Gastroesophageal sphincter (tissue), 4 donors: ENCODE results near the gene DGUOK. TPM values are rescaled to one million over a fixed set of nuclear protein-coding genes. Genes with fewer than 3 reads are reported as not detected.

ENCODE experiments used
- ATAC-seq: fragments of 150-250 bp; one replicate; pipeline ENCODE4 v1.9.1; 2016; ENCODE audit warnings: mild to moderate bottlenecking, moderate library complexity
- H3K27ac ChIP-seq, 4 donors: fragments of 200-600 bp; sonication (generic) in 3 of 4; 1 replicate in 3 of 4; 2 replicates in 1 of 4; pipeline ENCODE4 v1.5.1; 2016 to 2019
- H3K27me3 ChIP-seq: fragments of 200-600 bp; sonication (generic); one replicate; pipeline ENCODE4 v1.5.1; 2019
- H3K36me3 ChIP-seq, 2 donors: fragments of 200-600 bp; sonication (generic); one replicate each; pipeline ENCODE4 v1.5.1; 2019; ENCODE audit warnings: control low read depth in 1 of 2
- H3K4me1 ChIP-seq, 3 donors: fragments of 200-600 bp; sonication (generic); 1 replicate in 2 of 3; 2 replicates in 1 of 3; pipeline ENCODE4 v1.5.1; 2016 to 2019; ENCODE audit warnings: control low read depth in 2 of 3
- H3K4me3 ChIP-seq, 2 donors: fragments of 200-600 bp; sonication (generic); one replicate each; pipeline ENCODE4 v1.5.1; 2019; ENCODE audit warnings: mild to moderate bottlenecking in 1 of 2, moderate library complexity in 1 of 2
- H3K9me3 ChIP-seq, 3 donors: fragments of 200-600 bp; sonication (generic); one replicate each; pipeline ENCODE4 v1.5.1; 2017 to 2019; ENCODE audit warnings: control low read depth in 2 of 3
- EP300 ChIP-seq: sonication (generic); formaldehyde crosslinking; IDR thresholded peaks from one replicate; pipeline ENCODE4 v1.6.1; 2017; ENCODE audit warnings: antibody characterized with exemption, mild to moderate bottlenecking
- POLR2A ChIP-seq, 2 donors: fragments of 450-650 bp; IDR thresholded peaks; one replicate each; pipeline ENCODE4 v1.6.1; 2017; ENCODE audit warnings: antibody characterized with exemption in 2 of 2, mild to moderate bottlenecking in 2 of 2, moderate library complexity in 1 of 2
- POLR2AphosphoS5 ChIP-seq: sonication (generic); formaldehyde crosslinking; IDR thresholded peaks from one replicate; pipeline ENCODE4 v1.6.1; 2017; ENCODE audit warnings: antibody characterized with exemption
- WGBS, 2 donors: methylation state at CpG; one replicate each; pipeline ENCODE4 v1.1.5; 2018; ENCODE audit warnings: low coverage in 1 of 2; 5-methylcytosine and 5-hydroxymethylcytosine counted together
- total RNA-seq, 4 donors: library from RNA; depleted of rRNA; stranded (reverse); fragments of >200 nt; gene quantifications; one replicate each; pipeline ENCODE4 v1.1.0, GENCODE V29; 2016
- TF ChIP-seq, protein P1 (sequence below), 4 experiments: fragments of 200-600 bp in 2 of 4; fragments of 450-650 bp in 2 of 4; sonication (generic) in 1 of 4; IDR thresholded peaks; one replicate each; pipeline ENCODE4 v1.5.1; 2017 to 2019; ENCODE audit warnings: antibody characterized with exemption in 4 of 4, mild to moderate bottlenecking in 2 of 4, moderate library complexity in 2 of 4

The DGUOK gene
- total RNA-seq, 4 donors from 2014 or later, result 32.6 to 61.3 (median 38.6) TPM

DNA sequence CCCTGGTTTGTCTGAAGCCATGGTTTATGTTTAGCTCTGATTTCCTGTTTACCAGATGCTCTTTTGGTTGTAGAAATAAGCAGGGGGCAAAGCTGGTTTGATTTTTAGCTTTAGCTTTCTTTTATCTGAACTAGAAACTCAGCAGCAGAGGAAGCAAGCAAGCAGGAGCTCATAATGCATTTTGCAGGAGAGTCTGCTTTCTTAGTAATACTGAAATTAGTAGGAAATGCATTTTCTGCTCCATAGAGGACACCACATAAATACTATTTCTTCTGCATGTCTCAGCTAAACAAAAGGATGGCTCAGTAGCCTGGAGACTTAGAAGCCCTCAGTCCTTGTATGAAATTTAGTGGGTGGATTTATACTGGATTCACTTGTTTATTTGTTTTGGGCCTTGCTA is 23.1 kb downstream of the DGUOK start:
- no peak for ATAC-seq
- no peaks in the 10 kb centered on the region for H3K27me3 ChIP-seq
- H3K36me3 ChIP-seq, result peaks cover 0 to 94% of the 10 kb centered on the region in 2 donors
- H3K4me3 ChIP-seq, result no peak overlapping the region
- peaks cover 0 to 23% (median 0%) of the 10 kb centered on the region in 3 donors for H3K4me1 ChIP-seq
- TF ChIP-seq, protein P1, sequence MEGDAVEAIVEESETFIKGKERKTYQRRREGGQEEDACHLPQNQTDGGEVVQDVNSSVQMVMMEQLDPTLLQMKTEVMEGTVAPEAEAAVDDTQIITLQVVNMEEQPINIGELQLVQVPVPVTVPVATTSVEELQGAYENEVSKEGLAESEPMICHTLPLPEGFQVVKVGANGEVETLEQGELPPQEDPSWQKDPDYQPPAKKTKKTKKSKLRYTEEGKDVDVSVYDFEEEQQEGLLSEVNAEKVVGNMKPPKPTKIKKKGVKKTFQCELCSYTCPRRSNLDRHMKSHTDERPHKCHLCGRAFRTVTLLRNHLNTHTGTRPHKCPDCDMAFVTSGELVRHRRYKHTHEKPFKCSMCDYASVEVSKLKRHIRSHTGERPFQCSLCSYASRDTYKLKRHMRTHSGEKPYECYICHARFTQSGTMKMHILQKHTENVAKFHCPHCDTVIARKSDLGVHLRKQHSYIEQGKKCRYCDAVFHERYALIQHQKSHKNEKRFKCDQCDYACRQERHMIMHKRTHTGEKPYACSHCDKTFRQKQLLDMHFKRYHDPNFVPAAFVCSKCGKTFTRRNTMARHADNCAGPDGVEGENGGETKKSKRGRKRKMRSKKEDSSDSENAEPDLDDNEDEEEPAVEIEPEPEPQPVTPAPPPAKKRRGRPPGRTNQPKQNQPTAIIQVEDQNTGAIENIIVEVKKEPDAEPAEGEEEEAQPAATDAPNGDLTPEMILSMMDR (IDR thresholded peaks at IDR 0.05), result no peak
- TF ChIP-seq POLR2A (IDR thresholded peaks at IDR 0.05) (no peak), POLR2AphosphoS5 (no peak), EP300 (no peak)
- no peak overlapping the region for H3K27ac ChIP-seq
- H3K9me3 ChIP-seq, result no peaks in the 10 kb centered on the region

DNA sequence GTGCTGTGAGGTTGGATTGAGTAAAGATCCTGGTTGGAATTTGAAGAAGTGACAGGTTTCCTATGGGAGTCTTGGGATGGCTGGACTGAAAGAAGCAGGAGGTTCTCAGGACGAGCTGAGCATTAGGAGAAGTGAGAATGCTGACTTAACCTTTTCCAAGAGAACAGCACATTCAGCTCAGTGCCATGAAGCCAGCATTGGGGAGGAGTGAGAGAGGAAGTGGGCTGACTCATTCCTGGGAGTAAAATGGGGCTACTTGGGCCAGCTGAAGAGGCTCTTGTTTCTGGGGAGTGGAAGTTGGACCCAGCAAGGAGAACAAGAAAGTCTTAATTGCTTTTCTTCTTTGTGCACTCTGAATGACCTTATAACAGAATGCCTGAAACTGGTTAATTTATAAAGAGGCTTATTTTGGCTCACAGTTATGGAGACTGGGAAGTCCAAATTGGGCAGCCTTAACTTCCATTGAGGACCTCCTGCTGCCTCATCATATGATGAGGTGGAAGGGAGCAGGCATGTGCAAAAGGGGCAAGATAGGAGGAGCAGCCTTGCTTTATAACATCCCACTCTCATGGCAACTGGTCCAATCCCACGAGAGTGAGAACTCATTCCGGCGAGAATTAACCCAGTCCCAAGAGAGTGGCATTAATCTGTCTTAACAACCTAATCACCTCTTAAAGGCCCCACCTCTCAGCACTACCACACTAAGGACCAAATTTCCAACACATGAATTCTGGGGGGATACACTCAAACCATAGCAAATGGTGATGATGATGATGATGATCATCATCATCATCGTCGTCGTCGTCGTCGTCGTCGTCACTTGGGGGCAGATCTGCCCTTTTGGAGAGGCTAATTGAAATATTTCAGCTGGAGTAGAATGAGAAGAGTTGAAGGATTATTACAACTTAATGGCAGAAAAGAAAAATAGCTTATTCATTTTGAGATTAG is 26.1 kb downstream of the DGUOK start:
- H3K36me3 ChIP-seq, result peaks cover 0 to 97% of the 10 kb centered on the region in 2 donors
- TF ChIP-seq, protein P1 (IDR thresholded peaks at IDR 0.05), result no peak
- peak; percentile 14 for TF ChIP-seq POLR2AphosphoS5
- peaks cover 0 to 23% (median 0%) of the 10 kb centered on the region in 3 donors for H3K4me1 ChIP-seq
- peak; percentile 68 for ATAC-seq
- WGBS, 2 donors, result 58 to 59% methylated on average over 3 to 12 of the region's 12 CpGs
- H3K9me3 ChIP-seq, result no peaks in the 10 kb centered on the region
- no peak overlapping the region for H3K27ac ChIP-seq
- H3K4me3 ChIP-seq, result no peak overlapping the region
- no peaks in the 10 kb centered on the region for H3K27me3 ChIP-seq

DNA sequence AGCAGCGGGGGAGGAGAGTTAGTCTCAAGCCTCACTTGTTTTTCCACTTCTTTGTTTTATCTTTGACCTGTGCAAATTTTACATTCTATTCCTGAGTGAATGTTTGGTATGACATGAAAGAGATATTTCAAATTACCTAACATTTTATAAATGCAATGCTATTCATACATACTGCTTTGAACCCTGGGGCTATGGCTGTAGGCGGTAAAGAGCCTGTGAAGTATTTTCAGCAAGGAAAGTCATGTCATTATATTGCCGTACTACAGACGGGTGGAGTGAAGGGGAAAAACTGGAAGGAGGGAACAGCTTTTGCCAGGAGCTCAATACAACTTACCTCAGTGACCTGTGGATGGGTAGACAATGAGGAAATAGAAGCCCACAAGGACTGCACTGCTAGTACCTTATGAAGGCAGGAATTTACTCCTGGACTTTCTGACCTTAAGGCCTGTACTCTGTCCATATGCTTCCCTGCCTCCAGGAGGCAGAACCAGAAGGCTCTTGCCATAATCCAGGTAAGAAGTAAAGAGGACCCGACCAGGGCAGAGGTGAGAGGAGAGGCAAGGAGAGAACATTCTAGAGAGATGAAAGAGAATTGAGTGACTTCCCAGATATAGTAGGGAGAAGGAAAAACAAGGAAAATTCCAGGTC is 29.7 kb downstream of the DGUOK start:
- H3K9me3 ChIP-seq, result no peaks in the 10 kb centered on the region
- WGBS, 2 donors, result 91 to 93% methylated on average over 4 to 5 of the region's 5 CpGs
- peaks cover 0 to 16% (median 0%) of the 10 kb centered on the region in 3 donors for H3K4me1 ChIP-seq
- no peak overlapping the region for H3K27ac ChIP-seq
- peaks cover 0 to 88% of the 10 kb centered on the region in 2 donors for H3K36me3 ChIP-seq
- H3K4me3 ChIP-seq, result no peak overlapping the region
- ATAC-seq, result no peak
- no peaks in the 10 kb centered on the region for H3K27me3 ChIP-seq
- no peak for TF ChIP-seq POLR2AphosphoS5
- no peak for TF ChIP-seq POLR2A (IDR thresholded peaks at IDR 0.05)
- TF ChIP-seq, protein P1 (IDR thresholded peaks at IDR 0.05), result no peak
- no peak for TF ChIP-seq EP300

DNA sequence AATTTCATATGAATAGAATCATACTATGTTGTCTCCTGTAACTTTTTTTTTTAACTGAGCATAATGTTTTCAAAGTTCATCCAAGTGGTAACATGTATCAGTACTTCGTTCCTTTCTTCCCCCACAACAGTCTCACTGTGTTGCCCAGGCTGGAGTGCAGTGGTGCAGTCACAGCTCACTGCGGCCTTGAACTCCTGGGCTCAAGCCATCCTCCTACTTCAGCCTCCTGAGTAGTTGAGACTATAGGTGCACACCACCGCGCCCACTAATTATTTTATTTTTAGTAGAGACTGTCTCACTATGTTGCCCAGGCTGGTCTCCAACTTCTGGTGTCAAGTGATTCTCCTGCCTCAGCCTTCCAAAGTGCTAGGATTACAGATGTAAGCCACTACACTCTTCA is 34.6 kb downstream of the DGUOK start:
- ATAC-seq, result no peak
- peaks cover 0 to 4% (median 0%) of the 10 kb centered on the region in 3 donors for H3K9me3 ChIP-seq
- TF ChIP-seq POLR2A (IDR thresholded peaks at IDR 0.05) (no peak), POLR2AphosphoS5 (no peak), EP300 (no peak)
- TF ChIP-seq, protein P1 (IDR thresholded peaks at IDR 0.05), result no peak
- H3K36me3 ChIP-seq, result peaks cover 0 to 48% of the 10 kb centered on the region in 2 donors
- WGBS, 2 donors, result 88 to 90% methylated on average over 3 to 4 of the region's 4 CpGs
- no peaks in the 10 kb centered on the region for H3K4me1 ChIP-seq
- H3K27me3 ChIP-seq, result no peaks in the 10 kb centered on the region
- H3K4me3 ChIP-seq, result no peak overlapping the region
- no peak overlapping the region for H3K27ac ChIP-seq
